AG10803 (cell line): ENCODE results near the gene NEK6.

Experiments
- DNase-seq: peaks from one replicate; pipeline ENCODE4 v3.0.0; 2010; ENCODE audit warnings: low read depth
- H3K4me3 ChIP-seq: 2 replicates; pipeline ENCODE4 v1.5.1; 2011; ENCODE audit warnings: mild to moderate bottlenecking, low read length, control low read depth
- CTCF ChIP-seq: conservative IDR thresholded peaks from 2 replicates; pipeline ENCODE4 v1.5.1; 2011; ENCODE audit warnings: mild to moderate bottlenecking, low read length, control low read depth, inconsistent platforms

The NEK6 gene

GRCh38 chr9:124293718-124294506, 36.2 kb downstream of the NEK6 start:
- TF ChIP-seq CTCF, result no peak; the same call in 1 of the 2 replicates
- DNase-seq, result no peak
- H3K4me3 ChIP-seq, result no peak overlapping the region

GRCh38 chr9:124295159-124295794, 37.5 kb downstream of the NEK6 start:
- DNase-seq, result no peak

GRCh38 chr9:124296094-124296493, 38.3 kb downstream of the NEK6 start:
- no peak overlapping the region for H3K4me3 ChIP-seq
- TF ChIP-seq CTCF, result no peak
- no peak for DNase-seq

More at GRCh38 chr9:124295159-124295794, 37.5 kb downstream of the NEK6 start:
- no peak overlapping the region for H3K4me3 ChIP-seq
- no peak for TF ChIP-seq CTCF

GRCh38 chr9:124296796-124297550, 39.2 kb downstream of the NEK6 start:
- no peak for TF ChIP-seq CTCF
- H3K4me3 ChIP-seq, result no peak overlapping the region

GRCh38 chr9:124297551-124297901, 39.8 kb downstream of the NEK6 start:
- peak; percentile 98 for DNase-seq
- H3K4me3 ChIP-seq, result no peak overlapping the region
- no peak; the same call in 1 of the 2 replicates for TF ChIP-seq CTCF

More at GRCh38 chr9:124296796-124297550, 39.2 kb downstream of the NEK6 start:
- no peak for DNase-seq

GRCh38 chr9:124297915-124298645, 40.3 kb downstream of the NEK6 start:
- no peak for DNase-seq
- TF ChIP-seq CTCF, result 0 out of 2 replicates have a peak, but pooled peaks have one; percentile 1
- no peak overlapping the region for H3K4me3 ChIP-seq
